Central memory CD8-positive, alpha-beta T cell (primary cell): ENCODE results near the gene LAMA5.

Source experiments
- ATAC-seq: fragments of 150-1000 bp; cut with Tn5 transposase; replicated peaks from 2 replicates; pipeline ENCODE4 v1.10.0; 2022; ENCODE audit warnings: mild to moderate bottlenecking, moderate FRiP score, moderate number of reproducible peaks; ENCODE audit not compliant: poor library complexity, severe bottlenecking; ENCODE audit errors: extremely low read depth
- DNase-seq, 2 donors: peaks; one replicate each; pipeline ENCODE4 v3.0.0; 2021; ENCODE audit warnings: low spot score in 2 of 2
- H3K27ac Mint-ChIP-seq: one replicate; pipeline ENCODE4 v1.8.0; 2022; ENCODE audit warnings: low read depth, mild to moderate bottlenecking, moderate library complexity, mixed read lengths
- H3K27me3 Mint-ChIP-seq: one replicate; pipeline ENCODE4 v1.8.0; 2022; ENCODE audit warnings: mixed read lengths
- H3K36me3 Mint-ChIP-seq: one replicate; pipeline ENCODE4 v1.8.0; 2022; ENCODE audit warnings: mild to moderate bottlenecking, moderate library complexity, mixed read lengths; ENCODE audit not compliant: insufficient read depth
- H3K4me1 Mint-ChIP-seq: one replicate; pipeline ENCODE4 v1.8.0; 2022; ENCODE audit warnings: mixed read lengths
- H3K4me3 Mint-ChIP-seq: one replicate; pipeline ENCODE4 v1.8.0; 2022; ENCODE audit warnings: mild to moderate bottlenecking, moderate library complexity, mixed read lengths
- H3K9me3 Mint-ChIP-seq: one replicate; pipeline ENCODE4 v1.8.0; 2022; ENCODE audit warnings: mixed read lengths

The LAMA5 gene, protein sequence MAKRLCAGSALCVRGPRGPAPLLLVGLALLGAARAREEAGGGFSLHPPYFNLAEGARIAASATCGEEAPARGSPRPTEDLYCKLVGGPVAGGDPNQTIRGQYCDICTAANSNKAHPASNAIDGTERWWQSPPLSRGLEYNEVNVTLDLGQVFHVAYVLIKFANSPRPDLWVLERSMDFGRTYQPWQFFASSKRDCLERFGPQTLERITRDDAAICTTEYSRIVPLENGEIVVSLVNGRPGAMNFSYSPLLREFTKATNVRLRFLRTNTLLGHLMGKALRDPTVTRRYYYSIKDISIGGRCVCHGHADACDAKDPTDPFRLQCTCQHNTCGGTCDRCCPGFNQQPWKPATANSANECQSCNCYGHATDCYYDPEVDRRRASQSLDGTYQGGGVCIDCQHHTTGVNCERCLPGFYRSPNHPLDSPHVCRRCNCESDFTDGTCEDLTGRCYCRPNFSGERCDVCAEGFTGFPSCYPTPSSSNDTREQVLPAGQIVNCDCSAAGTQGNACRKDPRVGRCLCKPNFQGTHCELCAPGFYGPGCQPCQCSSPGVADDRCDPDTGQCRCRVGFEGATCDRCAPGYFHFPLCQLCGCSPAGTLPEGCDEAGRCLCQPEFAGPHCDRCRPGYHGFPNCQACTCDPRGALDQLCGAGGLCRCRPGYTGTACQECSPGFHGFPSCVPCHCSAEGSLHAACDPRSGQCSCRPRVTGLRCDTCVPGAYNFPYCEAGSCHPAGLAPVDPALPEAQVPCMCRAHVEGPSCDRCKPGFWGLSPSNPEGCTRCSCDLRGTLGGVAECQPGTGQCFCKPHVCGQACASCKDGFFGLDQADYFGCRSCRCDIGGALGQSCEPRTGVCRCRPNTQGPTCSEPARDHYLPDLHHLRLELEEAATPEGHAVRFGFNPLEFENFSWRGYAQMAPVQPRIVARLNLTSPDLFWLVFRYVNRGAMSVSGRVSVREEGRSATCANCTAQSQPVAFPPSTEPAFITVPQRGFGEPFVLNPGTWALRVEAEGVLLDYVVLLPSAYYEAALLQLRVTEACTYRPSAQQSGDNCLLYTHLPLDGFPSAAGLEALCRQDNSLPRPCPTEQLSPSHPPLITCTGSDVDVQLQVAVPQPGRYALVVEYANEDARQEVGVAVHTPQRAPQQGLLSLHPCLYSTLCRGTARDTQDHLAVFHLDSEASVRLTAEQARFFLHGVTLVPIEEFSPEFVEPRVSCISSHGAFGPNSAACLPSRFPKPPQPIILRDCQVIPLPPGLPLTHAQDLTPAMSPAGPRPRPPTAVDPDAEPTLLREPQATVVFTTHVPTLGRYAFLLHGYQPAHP (N-terminal part only)

DNA sequence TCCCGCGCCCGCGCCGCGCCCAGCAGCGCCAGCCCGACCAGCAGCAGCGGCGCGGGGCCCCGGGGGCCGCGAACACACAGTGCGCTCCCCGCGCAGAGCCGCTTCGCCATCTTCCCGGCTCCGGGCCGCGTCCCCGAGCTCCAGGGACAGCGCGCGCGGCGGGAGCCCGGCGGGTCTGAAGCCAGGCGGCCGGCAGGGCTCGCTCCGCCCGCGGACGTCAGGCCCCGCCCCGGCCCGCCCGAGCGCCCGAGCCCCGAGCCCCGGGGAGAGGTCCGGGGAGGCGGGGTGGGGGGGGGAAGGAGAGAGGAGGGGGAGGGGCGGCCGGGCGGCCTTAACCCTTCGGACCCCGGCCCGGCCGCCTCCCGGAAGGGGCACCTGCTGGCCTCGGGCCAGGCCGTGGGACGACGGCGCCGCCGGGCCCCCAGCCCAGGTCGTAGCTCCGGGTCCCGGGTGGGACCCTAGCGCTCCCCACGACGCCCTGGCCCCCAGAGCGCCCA, at the start of gene LAMA5:
Gene LAMA5, minus strand, starts transcription at position 177 of the 497 bp plus-strand sequence. Its CDS starts 67 bp downstream, at position 110.
- no peaks in the 10 kb centered on the region for H3K9me3 Mint-ChIP-seq
- H3K27ac Mint-ChIP-seq, result no peak within 1 kb of the TSS
- H3K4me3 Mint-ChIP-seq, result peak within 1 kb of the TSS; percentile 80
- H3K36me3 Mint-ChIP-seq, result peaks cover 2% of the 10 kb centered on the region
- no peak for DNase-seq
- H3K27me3 Mint-ChIP-seq, result peaks cover 60% of the 10 kb centered on the region
- H3K4me1 Mint-ChIP-seq, result no peaks in the 10 kb centered on the region
- ATAC-seq, result no peak

DNA sequence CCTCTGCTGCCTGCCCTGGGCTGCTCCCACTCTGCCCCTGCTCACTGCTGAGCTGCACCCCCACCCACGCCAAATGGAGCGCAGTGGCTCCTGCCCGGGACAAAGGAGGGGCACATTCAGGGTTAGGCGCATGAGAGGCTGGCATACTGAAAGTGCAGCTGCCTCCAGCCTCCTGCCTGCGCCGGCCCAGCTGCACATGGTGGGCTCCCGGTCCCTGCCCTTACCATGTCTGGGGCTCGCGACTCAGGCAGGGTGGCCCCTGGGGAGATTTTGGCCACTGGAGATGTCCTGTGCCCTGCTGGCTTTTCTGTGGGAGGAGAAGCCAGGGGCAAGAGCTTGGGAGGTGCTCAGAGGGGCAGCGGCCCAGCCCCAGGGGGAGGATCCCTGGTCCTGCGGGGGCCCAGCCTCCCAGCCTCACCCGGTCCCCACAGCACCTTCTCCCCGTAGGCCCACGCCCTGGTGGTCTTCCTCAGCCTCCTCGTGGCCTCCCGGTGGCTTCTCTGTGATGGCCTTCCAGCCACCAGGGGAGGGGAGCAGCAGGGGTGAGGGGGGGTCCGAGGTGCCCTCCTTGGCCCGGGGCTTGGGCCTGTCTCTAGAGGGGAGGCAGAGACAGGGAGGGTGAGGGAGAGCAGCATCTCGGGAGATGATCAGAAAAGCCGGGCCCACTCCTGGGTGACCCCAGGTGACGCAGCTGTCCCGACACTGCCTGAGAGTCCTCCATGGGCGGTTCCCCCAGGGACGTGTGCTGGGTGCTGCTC, 48.4 kb upstream of the LAMA5 start:
- DNase-seq (no peak), ATAC-seq (no peak)
- H3K4me1 Mint-ChIP-seq, result no peaks in the 10 kb centered on the region
- no peak overlapping the region for H3K4me3 Mint-ChIP-seq
- H3K36me3 Mint-ChIP-seq, result no peaks in the 10 kb centered on the region
- no peak overlapping the region for H3K27ac Mint-ChIP-seq
- H3K27me3 Mint-ChIP-seq, result no peaks in the 10 kb centered on the region
- no peaks in the 10 kb centered on the region for H3K9me3 Mint-ChIP-seq

DNA sequence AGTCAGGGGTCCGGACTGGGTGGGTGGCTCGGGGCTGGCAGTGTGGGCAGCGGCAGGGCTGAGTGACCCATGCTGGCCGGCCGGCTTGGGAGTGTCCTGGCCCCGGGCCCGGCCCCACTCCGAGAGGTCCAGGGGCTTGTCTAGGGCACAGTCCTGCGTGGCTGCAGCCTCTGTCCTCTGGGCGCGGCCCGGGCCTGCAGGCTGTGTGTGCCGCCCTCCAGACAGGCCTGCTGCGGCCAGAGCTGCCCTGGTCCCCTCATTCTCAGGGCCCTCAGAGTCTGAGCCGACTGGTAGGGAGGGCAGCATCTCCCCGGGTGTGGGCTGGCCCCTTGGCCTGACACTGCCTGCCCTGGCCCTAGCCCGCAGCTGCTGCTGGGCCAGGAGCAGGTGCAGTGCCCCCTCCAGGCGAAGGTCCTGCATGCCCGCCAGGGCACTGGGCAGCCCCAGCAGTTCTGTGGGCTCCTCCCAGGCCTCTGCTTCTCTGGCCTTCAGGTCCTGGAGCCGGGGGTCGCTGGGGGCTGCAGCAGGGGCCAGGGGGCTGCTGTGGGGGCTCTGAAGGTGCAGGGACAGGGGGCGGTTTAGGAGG, 46.9 kb upstream of the LAMA5 start:
- H3K36me3 Mint-ChIP-seq, result peaks cover 3% of the 10 kb centered on the region
- no peak overlapping the region for H3K4me3 Mint-ChIP-seq
- H3K4me1 Mint-ChIP-seq, result peaks cover 10% of the 10 kb centered on the region
- no peak overlapping the region for H3K27ac Mint-ChIP-seq
- DNase-seq (no peak), ATAC-seq (no peak)
- H3K9me3 Mint-ChIP-seq, result no peaks in the 10 kb centered on the region
- no peaks in the 10 kb centered on the region for H3K27me3 Mint-ChIP-seq

DNA sequence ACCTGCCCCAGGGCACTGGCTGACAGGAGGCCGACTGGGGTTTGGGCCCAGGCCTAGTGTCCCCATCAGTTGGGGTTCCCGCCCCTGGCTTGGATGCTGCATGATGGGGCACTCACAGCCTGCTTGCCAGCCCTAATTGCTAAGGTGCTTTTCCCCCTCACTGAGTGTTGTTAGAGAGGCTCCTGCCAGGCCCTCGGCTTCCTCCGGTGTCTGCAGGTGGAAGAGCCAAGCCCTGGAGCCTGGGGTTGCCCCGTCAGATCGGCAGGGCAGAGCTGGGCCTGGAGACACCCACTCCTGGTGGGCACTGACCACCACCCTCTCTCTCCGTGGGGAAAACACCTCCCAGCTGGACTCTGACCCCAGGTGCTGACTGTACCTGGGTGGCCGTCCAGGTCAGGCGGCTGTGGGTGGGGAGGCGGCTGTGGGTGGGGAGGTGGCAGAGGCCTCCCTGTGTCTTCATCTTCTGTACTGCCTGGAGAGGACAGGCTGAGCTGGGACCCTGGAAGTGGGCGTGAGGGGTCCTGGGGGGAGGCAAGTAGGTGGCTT, 46.0 kb upstream of the LAMA5 start:
- no peak overlapping the region for H3K27ac Mint-ChIP-seq
- peaks cover 3% of the 10 kb centered on the region for H3K36me3 Mint-ChIP-seq
- H3K27me3 Mint-ChIP-seq, result no peaks in the 10 kb centered on the region
- ATAC-seq (no peak), DNase-seq (no peak)
- H3K9me3 Mint-ChIP-seq, result no peaks in the 10 kb centered on the region
- peaks cover 10% of the 10 kb centered on the region for H3K4me1 Mint-ChIP-seq
- no peak overlapping the region for H3K4me3 Mint-ChIP-seq

DNA sequence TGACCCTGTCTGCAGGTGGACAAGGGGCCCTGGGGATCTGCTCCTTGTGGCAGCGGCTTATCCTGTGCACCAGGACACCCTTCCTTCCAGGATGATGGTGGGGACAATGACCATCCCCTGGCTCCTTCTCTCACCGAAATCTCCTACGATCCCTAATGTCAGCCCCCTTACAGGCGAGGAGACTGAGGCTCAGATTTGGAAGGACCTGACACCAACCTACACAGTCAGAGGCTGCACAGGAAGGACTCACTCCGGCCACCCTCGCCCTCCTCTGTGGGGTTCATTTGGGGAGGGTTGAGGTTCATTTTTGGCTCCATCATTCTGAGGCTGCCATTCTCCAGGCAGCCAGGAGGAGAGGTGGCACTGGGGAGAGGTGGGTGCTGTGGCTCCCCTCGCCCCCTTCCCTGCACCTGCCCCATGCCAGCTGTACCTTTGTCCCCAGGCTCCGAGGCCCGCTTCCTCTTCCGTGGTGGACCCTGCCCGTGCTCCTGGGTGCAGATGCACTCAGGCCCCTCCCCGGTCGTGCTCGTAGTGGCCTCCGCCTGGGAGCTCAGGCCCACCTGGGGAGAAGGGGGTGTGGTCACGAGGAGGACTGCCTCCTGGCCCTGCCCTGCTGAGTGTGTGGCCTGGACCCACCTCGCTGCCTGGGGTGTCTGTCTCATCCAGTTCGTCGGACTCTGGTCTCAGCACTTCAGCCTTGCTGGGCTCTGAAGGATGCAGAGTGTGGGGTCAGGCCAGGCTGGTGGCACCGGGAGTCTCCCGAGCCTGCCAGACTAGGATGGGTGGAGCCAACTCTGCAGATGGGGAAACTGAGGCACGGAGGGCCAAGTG, 45.3 kb upstream of the LAMA5 start:
- Mint-ChIP-seq H3K27ac (peak overlapping the region; percentile 58), H3K4me1 (peaks cover 10% of the 10 kb centered on the region), H3K4me3 (no peak overlapping the region), H3K9me3 (no peaks in the 10 kb centered on the region), H3K27me3 (no peaks in the 10 kb centered on the region), H3K36me3 (peaks cover 4% of the 10 kb centered on the region)
- DNase-seq (no peak), ATAC-seq (no peak)

DNA sequence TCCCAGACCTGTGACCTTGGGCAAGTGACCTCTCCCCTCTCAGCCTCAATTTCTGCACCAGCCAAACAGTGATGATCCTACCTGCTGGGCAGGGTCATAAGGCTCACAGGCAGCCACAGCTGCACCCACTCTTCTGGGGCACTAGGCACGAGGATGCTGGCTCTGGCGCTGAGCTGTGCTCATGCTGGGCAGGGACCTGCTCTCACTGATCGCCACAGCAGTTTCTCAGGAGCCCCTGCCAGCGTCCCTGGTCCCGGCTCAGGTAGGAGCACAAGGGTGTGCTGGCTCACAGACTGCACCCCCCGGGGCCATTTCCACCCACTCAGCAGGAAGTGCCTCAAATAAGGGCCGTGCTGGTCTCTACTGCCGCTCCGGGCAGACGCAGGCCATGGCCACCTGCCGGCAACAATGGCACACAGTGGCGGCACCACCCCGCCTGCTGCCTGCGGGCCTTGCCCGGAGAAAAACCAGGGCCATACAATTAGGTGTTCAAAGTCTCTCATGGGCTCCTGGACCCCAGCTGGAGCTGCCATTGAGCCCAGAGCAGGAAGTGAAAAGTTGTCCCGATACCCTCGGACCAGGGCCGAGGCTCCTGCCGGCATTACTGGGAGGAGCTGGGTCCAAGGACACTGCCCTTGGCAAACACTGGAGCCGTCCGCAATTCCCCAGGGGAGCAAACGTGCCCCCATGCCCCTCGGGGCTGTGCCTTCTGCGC, 44.5 kb upstream of the LAMA5 start:
- H3K9me3 Mint-ChIP-seq, result no peaks in the 10 kb centered on the region
- no peak for DNase-seq
- H3K27ac Mint-ChIP-seq, result peak overlapping the region; percentile 58
- H3K4me1 Mint-ChIP-seq, result peaks cover 10% of the 10 kb centered on the region
- H3K27me3 Mint-ChIP-seq, result no peaks in the 10 kb centered on the region
- peaks cover 7% of the 10 kb centered on the region for H3K36me3 Mint-ChIP-seq
- ATAC-seq, result no peak
- no peak overlapping the region for H3K4me3 Mint-ChIP-seq

DNA sequence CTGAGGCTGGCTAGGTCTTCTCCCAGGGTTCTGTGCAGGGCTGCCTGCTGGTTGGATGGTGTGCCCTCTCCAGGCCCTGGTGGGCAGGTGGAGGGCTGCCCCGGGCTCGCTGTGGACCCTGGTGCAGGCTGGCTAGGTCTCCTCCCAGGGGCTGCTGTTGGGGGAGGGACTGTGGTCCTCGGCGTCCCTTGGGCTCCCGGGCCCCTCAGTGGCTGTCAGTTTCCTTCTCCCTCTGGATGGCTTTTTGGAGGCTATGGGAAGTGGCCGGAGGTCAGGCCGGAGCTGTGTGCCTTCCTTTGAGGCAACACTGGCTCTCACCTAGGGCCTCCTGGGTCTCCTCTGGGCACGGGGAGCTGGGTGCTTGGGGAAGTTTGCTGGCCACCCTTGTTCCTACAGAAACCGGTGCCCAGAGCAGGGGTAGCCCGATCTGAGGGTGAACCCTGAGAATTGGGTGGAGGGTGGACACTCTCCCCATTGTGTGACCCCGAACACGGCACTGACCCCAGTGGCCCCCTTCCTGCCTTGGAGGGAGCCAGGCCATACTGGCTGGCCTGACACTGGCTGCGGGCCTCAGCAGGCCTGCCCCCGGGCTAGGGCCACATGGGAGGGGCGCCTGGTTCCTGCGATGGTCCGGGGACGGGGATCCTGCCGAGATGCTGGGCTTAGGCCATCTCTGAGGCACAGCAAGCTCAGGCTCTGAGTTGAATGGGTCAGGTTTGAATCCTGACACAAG, 43.8 kb upstream of the LAMA5 start:
- DNase-seq (no peak), ATAC-seq (no peak)
- Mint-ChIP-seq H3K4me1 (peaks cover 14% of the 10 kb centered on the region), H3K9me3 (no peaks in the 10 kb centered on the region), H3K4me3 (no peak overlapping the region), H3K36me3 (peaks cover 11% of the 10 kb centered on the region), H3K27ac (no peak overlapping the region), H3K27me3 (no peaks in the 10 kb centered on the region)

DNA sequence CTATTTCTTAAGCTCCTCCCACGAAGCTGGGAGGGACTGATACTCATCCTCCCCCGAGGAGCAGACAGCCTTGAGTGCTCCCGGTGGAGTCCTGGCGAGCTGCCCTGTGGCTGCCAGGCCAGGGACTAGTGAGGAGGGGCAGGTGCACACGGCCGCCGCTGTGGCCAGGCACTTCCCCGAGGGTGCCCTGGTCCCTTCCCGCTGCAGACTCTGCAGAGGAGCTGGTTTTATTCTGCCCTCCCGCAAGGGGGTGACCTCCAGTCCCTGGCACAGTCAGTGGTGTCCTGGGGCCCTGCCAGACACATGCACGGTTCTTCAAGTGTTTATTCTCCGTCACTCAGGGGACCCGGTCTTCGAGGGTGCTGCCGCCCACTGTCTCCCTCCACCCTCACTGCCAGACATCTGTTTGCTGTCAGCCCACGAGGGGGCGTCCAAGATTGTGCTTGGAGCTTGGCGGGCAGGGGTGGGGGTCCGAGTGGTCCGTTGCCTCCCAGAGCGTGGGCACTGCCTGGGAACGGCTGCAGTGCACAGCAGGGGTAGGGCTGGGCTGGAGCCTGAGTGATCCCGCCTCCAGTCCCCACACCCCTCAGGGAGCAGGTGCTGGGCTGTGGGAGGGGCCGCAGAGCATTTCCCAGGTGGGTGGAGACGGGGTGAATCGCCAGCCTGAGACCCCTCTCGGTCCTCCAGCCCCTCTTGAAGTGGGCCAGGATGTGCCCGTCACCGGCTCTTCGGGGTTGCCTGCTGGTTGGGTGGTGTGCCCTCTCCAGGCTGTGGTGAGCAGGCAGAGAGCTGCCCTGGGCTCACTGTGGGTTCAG, 43.0 kb upstream of the LAMA5 start:
- peaks cover 12% of the 10 kb centered on the region for H3K36me3 Mint-ChIP-seq
- H3K27ac Mint-ChIP-seq, result peak overlapping the region; percentile 22
- DNase-seq (no peak), ATAC-seq (no peak)
- peaks cover 22% of the 10 kb centered on the region for H3K4me1 Mint-ChIP-seq
- H3K9me3 Mint-ChIP-seq, result no peaks in the 10 kb centered on the region
- no peaks in the 10 kb centered on the region for H3K27me3 Mint-ChIP-seq
- H3K4me3 Mint-ChIP-seq, result no peak overlapping the region

DNA sequence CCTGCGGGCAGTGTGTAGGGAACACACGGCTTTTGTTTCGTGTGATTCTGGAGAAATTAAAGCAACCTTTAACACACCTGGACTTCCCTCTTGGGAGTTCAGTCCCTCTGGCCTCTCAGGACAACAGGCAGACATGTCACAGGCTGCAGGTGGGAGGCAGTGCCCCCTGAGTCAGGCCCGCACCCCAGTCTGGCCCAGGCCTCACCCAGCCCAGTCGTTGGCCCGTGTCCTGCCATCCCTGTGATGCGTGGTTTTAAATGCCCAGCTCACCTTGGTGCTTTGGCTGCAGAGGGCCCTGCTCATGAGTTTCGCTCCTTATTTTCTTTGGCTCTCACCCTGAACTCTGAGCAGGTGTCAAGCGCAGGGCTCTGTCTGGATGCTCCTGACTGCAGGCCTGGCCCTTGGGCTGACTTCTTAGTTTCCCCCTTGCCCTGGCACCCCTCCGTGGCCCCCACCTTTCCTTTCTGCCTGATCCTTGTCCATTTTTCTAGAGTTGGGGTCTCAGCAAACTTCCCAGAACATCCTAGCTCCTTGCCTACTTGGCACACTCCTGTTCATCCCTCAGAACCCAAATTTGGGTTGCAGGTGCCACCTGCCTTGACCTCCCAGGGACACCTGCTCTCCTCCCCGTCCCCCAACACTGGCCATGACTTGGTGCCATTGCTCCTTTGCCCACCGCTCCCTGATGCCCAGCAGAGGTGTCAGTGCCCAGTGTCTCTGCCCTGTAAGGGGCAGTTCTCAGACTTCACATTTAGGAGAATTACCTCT, 42.2 kb upstream of the LAMA5 start:
- H3K36me3 Mint-ChIP-seq, result peaks cover 12% of the 10 kb centered on the region
- ATAC-seq (no peak), DNase-seq (no peak)
- H3K4me1 Mint-ChIP-seq, result peaks cover 26% of the 10 kb centered on the region
- no peaks in the 10 kb centered on the region for H3K27me3 Mint-ChIP-seq
- H3K9me3 Mint-ChIP-seq, result no peaks in the 10 kb centered on the region
- peak overlapping the region; percentile 22 for H3K27ac Mint-ChIP-seq
- H3K4me3 Mint-ChIP-seq, result peak overlapping the region; percentile 34
